Measurements from ENCODE around the gene LDLRAD4.
"Not testable (repeated sequence)": the region's sequence is repeated elsewhere in the genome, so short reads cannot be mapped to it uniquely, and the experiment has no call there.

Gene LDLRAD4

GRCh38 chr18:13470516-13471197 lies 252.1 kb downstream of the LDLRAD4 start:
- DNase-seq (ENCODE audit: low read depth), result no peak

- no peak for DNase-seq (ENCODE audit: low read depth)
Observed at GRCh38 chr18:13471198-13471845, 252.8 kb downstream of the LDLRAD4 start.

- DNase-seq (ENCODE audit: low read depth), result no peak
Observed at GRCh38 chr18:13471971-13472628, 253.5 kb downstream of the LDLRAD4 start.

- no peak for DNase-seq (ENCODE audit: low read depth)
Observed at GRCh38 chr18:13473751-13474150, 255.2 kb downstream of the LDLRAD4 start.

GRCh38 chr18:13474336-13474735 lies 255.8 kb downstream of the LDLRAD4 start:
- no peak for DNase-seq (ENCODE audit: low read depth)

- no peak for DNase-seq (ENCODE audit: low read depth)
Observed at GRCh38 chr18:13474907-13475545, 256.5 kb downstream of the LDLRAD4 start.

GRCh38 chr18:13476312-13476711 lies 257.8 kb downstream of the LDLRAD4 start:
- DNase-seq (ENCODE audit: low read depth), result not testable (repeated sequence)

GRCh38 chr18:13477147-13477683 lies 258.7 kb downstream of the LDLRAD4 start:
- DNase-seq (ENCODE audit: low read depth), result no peak

- no peak for DNase-seq (ENCODE audit: low read depth)
Observed at GRCh38 chr18:13480571-13481255, 262.2 kb downstream of the LDLRAD4 start.

- DNase-seq (ENCODE audit: low read depth), result no peak
Observed at GRCh38 chr18:13481331-13481730, 262.8 kb downstream of the LDLRAD4 start.

GRCh38 chr18:13481820-13482617 lies 263.5 kb downstream of the LDLRAD4 start:
- no peak for DNase-seq (ENCODE audit: low read depth)

GRCh38 chr18:13482618-13482945 lies 264.0 kb downstream of the LDLRAD4 start:
- DNase-seq (ENCODE audit: low read depth), result no peak

- no peak for DNase-seq (ENCODE audit: low read depth)
Observed at GRCh38 chr18:13483316-13484270, 265.0 kb downstream of the LDLRAD4 start.

GRCh38 chr18:13485182-13485581 lies 266.6 kb downstream of the LDLRAD4 start:
- DNase-seq (ENCODE audit: low read depth), result no peak

GRCh38 chr18:13485604-13486003 lies 267.0 kb downstream of the LDLRAD4 start:
- no peak for DNase-seq (ENCODE audit: low read depth)

- DNase-seq (ENCODE audit: low read depth), result no peak
Observed at GRCh38 chr18:13486284-13486683, 267.7 kb downstream of the LDLRAD4 start.

GRCh38 chr18:13486686-13487085 lies 268.1 kb downstream of the LDLRAD4 start:
- no peak for DNase-seq (ENCODE audit: low read depth)

GRCh38 chr18:13487237-13487636 lies 268.7 kb downstream of the LDLRAD4 start:
- DNase-seq (ENCODE audit: low read depth), result no peak

GRCh38 chr18:13488281-13488929 lies 269.8 kb downstream of the LDLRAD4 start:
- DNase-seq (ENCODE audit: low read depth), result no peak
